Measurements from ENCODE around the gene ADAMTS19.
A peak's percentile ranks its signal among the peaks of the same experiment; 100 is the strongest.
"Not testable (repeated sequence)": the region's sequence is repeated elsewhere in the genome, so short reads cannot be mapped to it uniquely, and the experiment has no call there.

Gene ADAMTS19

DNA sequence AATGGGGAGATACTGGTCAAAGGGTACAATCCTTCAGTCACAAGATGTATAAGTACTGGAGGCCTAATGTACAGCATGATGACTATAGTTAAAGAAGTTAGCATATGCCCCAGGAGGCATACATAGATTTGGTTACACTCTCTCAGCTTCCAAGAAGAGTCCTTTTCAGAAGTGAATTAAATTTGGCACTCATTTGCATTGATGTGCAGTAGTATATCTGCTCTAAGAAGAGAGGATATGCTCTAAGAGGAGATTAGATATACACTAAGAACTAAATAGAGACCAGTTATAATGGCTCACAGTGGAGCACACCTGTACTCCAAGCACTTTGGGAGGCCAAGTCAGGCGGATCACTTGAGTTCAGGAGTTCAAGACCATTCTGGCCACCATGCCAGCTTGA lies 148.3 kb downstream of the ADAMTS19 start:
- no peak for DNase-seq

DNA sequence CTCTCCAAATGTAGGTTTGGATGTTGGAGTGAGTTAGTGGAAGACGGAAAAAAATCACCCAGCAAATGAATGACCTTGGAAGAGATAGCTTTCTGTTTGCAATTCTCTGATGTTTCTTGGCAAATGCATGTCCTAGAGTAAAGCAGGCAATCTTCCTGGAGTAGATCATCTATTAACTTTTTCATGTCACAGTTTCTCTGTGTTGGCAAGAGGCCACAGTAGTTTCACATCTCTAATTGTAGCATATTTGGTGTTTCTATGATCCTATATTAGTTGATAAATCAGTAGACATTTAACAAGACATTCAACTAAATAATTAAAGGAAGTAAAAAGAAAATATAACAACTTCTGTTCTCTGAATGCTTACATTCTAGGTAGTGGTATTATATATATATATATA lies 149.6 kb downstream of the ADAMTS19 start:
- DNase-seq: no peak

DNA sequence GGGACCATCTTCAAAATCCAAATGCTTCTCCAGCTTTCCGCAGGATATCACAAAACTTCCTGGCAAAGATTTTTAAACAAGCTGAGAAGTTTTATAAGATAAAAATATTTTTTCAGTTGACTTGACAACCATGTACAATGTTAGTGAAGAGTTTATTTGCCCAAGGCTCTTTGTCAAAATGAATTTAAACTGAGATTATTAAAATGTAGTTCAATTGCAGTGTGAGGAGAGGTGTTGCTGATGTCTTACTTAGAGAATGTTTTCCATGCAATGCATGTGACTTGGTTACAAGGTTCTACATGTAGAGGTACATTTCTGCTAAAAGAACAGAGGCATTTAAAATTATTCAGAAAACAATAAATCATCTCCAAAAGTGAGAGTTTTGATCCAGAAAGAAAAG lies 156.4 kb downstream of the ADAMTS19 start:
- no peak for DNase-seq

DNA sequence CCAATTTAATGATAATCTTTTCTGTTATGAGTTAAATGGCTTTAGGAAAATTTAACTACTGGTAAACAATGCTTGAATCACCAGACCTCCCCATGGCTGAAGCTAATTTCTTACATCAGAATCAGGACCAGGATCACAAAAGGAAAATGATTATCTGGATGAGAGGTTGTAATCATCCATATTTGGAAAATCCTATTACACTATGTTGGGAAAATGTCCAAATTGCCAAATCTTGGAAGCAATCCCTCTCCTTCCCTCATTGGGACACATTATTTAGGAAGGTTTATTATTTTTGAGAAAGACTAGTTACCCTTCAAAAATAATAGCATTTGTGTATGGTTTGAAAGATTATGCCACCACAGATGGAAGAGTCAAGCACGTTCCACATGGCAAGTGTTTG lies 157.1 kb downstream of the ADAMTS19 start:
- no peak for DNase-seq

DNA sequence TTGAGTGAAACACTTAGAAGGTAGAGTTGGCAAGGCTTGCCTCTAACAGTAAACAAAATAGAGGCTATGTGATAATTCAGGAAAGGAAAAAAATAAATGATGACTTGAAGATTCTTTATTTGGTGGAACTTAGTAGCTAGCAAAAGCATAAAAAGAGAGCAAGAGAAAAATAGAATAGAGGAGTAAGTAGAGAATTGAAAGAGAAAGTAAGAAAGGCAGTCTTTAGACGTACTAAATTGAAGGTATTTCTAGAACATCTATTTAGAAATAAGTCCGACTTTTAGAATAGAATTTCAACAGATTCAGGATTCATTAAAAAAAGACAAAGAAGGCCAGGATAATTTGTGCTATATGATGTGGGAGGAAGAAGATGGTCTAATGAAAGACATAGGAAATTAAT lies 159.7 kb downstream of the ADAMTS19 start:
- DNase-seq: no peak

DNA sequence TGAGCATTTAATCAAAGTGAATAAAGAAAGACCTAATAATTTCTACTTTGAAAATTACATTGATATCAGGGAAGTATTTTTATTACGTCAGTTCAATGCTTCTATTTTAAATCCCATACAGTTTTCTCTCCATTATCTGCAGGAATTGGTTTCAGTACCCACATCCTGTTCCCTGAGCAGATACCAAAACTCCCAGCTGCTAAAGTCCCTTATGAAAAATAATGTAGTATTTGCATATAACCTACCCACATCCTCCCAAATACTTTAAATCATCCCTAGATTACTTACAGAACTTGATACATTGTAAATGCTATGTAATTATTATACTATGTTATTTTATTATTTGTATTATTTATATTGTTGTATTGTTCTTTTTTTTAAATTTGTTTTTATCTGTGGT lies 162.4 kb downstream of the ADAMTS19 start:
- DNase-seq: no peak

DNA sequence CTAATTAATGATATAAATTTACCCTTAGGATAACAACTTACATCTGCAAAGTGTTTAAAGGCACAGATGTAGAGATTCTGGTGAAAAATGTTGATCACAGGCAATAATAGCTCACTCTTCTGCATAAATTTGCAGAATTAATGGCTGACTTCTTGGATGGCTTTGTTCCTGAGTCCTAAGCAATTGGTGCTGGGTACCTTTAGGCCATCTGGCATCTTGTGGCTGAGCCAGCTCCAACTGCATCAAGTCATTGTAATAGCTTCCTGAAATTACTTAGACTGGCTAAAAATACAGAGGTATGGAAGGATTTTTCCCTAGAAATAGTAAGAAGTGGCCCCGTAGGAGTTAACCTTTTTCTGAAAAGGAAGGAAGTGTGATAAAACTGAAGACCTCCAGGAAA lies 169.5 kb downstream of the ADAMTS19 start:
- no peak for DNase-seq

DNA sequence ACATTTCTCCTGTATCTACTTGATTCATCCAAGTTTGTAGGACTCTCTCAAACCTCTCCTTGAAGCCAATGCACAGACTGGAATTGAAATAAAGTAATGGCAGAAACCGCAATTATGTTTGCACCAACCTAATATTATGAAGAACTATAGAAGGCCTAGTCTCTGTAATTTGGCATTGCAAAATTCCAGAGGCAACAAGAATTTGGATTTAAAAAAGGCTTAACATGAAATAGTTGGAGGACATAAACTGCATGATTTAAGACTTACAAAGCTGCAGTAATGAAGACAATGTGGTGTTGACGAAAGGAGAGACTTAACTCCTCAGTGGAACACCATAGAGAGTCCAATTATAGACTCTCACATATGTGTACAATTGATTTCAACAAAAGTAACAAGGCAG lies 170.0 kb downstream of the ADAMTS19 start:
- no peak for DNase-seq

DNA sequence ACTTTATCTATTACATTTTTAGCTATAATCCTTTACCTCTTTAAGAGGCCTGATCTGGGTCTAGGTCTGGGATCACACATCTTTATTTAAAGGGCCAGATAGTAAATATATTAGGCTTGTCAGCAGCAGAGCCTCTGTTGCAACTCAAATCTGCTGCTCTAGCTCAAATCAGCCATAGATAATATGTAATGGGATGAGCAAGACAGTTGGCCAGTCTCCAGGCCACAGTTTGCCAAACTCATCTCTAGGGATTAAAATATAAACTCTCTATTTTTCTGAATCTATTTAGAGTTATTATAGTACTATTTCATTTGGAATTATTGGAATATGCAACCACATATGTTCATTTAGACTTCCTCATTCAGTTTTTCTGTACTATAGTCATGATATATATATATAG lies 171.9 kb downstream of the ADAMTS19 start:
- DNase-seq: no peak

DNA sequence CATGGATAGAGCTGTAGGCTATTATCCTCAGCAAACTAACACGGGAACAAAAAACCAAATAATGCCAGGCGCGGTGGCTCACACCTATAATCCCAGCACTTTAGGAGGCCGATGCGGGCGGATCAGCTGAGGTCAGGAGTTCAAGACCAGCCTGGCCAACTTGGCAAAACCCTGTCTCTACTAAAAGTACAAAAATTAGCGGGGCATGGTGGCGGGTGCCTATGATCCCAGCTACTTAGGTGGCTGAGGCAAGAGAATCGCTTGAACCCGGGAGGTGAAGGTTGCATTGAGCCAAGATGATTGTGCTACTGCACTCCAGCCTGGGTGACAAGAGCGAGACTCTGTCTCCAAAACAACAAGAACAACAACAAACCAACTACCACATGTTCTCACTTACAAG lies 177.4 kb downstream of the ADAMTS19 start:
- not testable (repeated sequence) for DNase-seq

DNA sequence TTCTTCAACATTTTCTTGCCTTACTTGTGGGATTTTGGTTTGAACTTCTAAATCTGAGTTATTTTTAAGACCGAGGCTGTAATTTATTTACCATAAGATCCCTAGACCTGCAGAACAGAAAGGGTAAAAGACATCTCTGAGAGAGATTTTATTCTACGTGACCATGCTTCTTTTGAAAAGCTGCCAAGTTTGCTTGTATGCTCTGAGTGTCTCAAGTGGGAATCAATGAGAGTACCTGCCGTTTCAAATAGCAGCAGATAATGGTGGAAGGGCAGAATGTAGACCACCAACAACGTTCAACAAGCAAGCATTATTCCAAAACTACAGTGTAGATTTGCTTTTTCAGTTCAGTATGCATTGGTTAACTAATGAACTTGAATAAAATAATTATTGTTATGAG lies 179.2 kb downstream of the ADAMTS19 start:
- DNase-seq: no peak

DNA sequence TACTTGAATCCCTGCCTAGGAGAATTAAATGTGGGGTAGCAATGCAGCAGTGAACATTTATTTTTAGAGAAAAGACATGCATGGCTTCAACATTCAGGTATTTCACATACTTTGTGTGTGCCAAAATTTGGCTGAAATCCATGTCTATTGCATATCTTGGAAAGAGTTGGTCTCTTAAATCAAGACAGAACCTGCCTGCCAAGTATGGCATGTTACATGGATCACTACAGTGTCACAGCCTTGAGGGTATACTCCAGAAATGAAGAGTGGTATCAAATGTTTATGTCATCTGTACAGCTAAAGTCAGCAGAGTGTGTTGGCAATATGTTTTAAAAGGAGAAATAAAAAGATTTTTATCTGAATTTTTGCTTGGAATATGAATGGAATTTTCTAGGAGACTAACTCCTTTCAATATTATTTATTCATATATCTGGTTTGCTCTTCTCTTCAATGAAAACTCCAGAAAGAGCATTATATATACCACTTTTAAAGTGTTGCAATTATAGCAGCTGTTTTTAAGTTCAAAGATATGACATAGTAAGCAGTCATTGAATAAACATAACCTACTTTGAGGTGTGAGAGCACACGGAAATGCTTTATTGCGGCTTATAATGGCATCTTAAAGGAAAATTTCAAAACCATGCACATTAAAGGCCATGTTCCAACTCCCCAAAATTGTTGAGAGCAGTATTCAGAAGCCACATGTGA lies 192.4 kb downstream of the ADAMTS19 start:
- DNase-seq: no peak

DNA sequence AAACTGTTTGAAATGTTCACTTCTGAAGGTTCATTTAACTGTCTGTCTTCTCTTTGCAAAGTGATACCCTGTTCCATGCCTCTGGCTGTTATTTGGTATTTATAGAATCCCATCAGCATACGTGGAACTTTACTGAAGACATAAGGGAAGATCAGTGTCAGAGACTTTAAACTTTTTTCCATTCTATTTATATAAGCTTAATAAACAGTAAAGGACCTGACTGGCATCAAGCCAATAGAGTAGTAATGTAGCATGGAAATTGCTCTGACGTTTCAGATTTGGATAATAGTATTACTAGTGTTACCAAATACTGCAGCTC lies 192.9 kb downstream of the ADAMTS19 start:
- DNase-seq: no peak

DNA sequence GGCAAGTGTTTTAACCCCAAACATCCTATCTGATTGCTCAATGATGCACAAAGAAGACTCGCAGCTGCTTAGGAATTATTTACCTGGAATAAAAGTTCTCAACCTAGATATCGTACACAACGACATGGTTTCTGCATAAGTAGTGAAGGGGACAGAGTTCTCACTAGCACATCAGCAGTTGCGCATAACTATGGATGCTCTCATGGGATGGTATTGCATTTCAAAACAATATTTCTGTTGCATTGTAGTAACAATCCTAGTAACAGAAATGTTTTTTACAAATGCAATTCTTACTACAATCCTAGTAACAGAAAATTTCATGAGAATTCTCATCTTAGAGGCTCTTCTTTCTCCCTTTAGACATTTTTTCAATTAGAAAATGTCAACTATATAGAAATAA lies 193.3 kb downstream of the ADAMTS19 start:
- no peak for DNase-seq

DNA sequence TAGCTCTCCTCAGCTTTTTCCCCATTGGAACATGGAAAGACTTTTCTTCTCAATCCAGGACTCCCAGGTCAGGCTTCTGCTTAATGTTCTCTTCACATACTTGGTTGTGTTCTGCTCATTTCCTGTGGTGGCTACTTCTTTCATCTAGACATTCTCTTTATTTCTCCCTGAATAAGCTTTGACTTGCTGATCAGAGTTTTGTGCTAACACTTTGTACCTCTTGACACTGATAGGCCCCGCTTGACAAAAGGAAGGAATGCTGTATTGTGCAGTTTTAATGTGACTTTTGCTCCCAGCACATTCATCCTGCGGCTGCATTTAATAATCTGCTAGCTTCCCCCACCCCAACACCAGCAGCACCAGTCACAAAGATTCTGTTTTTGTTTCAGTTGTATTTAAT lies 196.9 kb downstream of the ADAMTS19 start:
- no peak for DNase-seq

DNA sequence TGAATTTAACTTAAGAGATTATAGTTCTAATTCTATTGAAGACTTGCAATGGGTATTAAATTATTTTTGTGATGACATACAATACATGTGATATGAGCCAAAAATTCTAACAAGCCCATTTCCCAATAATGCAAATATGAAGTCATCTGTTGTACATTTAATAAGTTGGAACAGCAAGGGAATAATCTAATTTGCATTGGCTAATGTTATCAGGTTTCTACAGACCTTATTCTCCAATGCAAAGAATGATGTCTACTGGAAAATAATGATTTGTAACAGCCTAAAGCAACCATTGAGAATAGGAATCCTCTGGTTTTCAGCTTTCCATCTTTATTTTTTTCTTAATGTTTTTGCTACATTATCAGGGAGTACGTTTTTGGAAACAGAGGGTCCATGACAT lies 198.7 kb downstream of the ADAMTS19 start:
- DNase-seq: no peak

DNA sequence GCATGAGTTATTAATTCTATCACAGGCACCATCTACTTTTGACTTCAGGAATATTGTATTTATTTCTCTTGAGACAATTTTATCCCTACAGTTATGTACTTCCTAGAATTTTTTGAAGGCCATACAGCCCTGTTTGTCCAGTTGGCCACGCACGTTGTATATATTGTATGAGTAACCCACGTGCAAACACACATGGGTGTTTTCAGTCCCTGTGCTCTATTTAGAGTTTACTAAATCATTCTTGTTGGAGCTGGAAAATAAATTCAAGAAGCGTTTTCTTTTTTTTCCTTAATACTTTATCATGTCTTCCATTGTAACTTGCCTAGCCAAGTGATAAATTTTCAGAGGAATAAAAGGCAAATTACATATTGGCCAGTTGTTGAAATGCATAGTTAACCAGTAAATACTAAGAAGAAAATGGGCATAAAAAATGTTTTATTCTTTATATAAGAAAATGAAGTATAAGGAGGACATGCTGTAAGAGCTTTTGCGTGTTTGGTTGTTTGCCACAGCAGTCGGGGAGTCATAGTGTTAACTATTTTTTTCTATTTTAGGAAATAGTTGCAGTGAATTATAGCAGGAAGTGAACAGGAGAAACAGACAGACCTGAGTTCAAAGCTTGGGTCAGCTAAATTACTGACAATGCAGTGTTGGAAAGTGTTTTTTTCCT lies 201.4 kb downstream of the ADAMTS19 start:
- DNase-seq: no peak

DNA sequence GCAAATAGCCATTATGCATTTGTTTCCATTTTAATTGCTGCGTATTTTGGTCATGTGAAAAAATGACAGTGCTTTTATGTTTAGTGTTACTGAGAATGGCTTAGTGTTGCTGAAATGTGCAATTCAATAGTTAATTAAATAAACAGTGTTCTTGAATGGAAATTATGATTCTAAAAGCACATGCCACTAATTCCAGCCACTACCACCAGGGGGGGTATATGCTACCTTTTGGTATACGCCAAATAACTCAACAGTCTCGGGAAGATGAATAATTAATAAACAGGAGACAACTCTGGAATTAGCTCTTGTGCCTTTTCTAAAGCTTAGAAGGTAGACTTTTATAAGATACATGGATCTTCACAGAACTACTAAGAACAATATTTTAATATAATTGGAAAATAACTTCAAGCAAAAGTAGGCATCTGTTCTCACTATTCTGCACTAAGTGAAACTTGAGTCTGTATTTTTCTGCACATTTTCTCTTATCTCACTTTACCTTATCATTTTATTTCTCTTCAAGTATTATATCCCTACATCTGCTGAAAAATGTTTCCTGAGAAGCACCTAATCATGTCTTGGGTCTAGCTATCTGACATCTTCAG lies 204.3 kb downstream of the ADAMTS19 start:
- peak; percentile 2 for DNase-seq

DNA sequence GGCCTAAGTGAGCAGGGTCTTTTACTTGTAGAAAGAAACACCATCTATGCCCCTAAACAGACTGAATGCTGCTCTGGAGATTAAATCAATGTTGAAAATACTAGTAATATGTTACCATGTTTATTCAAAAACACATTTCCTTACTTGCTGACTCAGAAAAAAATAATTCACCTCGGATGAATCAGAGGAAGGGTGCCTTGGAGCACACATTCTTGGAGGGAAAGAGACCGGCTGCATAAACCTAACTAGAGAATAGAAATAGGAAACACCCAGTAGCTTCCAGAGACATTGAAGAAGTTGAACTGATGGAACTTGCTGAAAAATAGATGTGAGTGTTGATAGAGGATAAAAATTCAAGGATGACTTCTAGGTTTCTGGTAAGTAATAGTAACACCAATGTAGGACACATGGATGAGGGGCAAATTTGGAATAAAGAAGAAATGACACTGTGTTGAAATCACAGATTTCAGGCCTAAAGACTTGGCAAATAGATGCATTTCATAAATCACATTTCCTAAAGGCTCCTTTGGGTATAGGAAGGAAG lies 210.9 kb downstream of the ADAMTS19 start:
- DNase-seq: no peak

DNA sequence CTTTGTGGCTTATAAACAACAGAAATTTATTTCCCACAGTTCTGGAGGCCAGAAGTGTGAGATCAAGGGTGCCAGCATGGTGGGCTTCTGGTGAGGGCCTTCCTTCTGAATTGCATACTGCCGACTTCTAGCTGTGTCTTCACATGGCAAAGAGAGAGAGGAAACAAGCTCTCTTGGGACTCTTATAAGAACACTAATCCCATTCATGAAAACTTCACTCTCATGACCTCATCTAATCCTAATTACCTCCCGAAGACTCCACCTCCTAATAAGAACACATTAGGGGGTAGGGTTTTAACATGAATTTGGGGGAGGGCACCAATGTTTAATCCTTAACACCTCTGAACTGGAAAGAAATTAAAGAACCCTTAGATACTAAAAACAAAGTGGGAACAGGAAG lies 211.9 kb downstream of the ADAMTS19 start:
- no peak for DNase-seq

DNA sequence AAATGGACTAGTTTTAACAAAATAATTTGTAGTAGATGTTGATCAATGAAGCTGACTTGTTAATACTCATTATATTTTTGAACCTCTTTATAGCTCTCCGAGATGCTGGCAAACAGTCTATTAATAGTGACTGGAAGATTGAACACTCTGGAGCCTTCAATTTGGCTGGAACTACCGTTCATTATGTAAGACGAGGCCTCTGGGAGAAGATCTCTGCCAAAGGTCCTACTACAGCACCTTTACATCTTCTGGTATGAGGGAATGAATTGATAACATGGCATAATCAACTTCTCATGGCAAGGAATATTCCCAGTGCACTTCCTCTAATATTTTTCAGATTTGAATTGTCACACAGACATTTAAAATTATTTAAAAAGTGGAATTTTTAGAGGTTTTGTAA lies 219.6 kb downstream of the ADAMTS19 start:
- DNase-seq: no peak

DNA sequence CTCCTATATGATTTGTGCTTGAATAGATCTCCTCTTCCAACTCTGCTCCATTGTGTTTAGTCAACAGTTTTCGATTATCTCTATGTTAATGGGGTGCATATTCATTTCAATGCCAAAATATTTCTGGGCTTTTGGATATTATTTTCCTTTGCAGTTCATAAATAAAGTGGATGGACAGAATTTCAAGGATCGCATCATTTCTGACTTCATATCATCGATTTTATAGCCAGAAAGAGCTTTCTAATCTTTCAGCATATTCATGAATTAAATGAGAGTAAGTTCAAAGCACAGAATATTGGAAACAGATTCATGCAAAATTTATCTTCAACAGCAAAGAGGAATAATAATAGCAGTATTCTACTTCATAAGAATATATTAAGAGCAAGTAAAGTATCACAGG lies 227.8 kb downstream of the ADAMTS19 start:
- DNase-seq: no peak

DNA sequence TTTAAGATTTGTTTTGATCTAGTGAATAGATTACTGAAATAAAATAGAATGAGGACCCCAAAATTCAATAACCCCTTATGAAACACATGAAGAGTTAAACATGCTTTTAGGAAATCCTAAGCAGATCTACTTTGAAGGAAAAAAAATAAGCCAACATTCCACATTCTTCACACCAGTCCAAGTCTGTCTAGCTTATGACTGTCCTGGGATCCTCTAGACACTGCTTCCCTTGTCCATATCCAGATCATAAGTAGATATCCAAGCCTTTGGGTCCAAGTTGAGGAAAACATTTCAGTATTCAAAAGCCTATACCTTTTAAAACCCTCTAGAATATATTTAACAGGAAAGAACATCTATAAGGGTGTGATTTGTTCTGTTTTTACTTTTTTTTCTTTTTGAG lies 228.9 kb downstream of the ADAMTS19 start:
- DNase-seq: no peak

DNA sequence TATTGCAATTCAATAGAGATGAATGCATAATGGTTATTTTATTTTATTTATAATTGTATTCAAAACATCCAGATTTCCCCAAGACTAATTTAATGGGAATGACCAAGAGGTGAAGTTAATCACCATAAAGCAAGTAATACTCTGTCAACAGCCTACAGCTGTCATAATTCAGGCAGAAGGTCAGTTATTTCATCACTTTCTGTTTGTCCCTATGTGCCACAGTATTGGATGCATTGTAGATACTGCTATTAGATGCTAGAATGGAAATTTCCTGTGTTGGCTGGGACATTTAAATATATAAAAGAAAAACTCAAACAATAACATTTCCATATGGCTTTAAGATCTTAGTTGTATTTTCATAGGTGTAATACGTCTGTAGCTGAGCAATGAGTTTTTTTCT lies 231.1 kb downstream of the ADAMTS19 start:
- DNase-seq: no peak
